Tibial artery (tissue), 4 donors: ENCODE measurements around the gene KDM3B.

Experiments
- DNase-seq, 2 donors: peaks; one replicate each; pipeline ENCODE4 v3.0.0-alpha.2; 2019
- H3K27ac ChIP-seq, 2 donors: fragments of 200-600 bp; sonication (generic) in 1 of 2; 1 replicate in 1 of 2; 2 replicates in 1 of 2; pipeline ENCODE4 v1.5.1; 2018 to 2019; ENCODE audit warnings: mild to moderate bottlenecking in 1 of 2
- H3K27me3 ChIP-seq, 2 donors: fragments of 200-600 bp; sonication (generic) in 1 of 2; one replicate each; pipeline versions ENCODE4 v1.5.1 to v1.6.0; 2016 to 2019
- H3K36me3 ChIP-seq, 3 donors: fragments of 200-600 bp; sonication (generic) in 2 of 3; one replicate each; pipeline ENCODE4 v1.5.1; 2016 to 2019; ENCODE audit warnings: mild to moderate bottlenecking in 2 of 3
- H3K4me1 ChIP-seq, 4 donors: fragments of 200-600 bp; sonication (generic) in 2 of 4; 1 replicate in 3 of 4; 2 replicates in 1 of 4; pipeline ENCODE4 v1.5.1; 2016 to 2019
- H3K4me3 ChIP-seq, 2 donors: fragments of 200-600 bp; sonication (generic) in 1 of 2; 1 replicate in 1 of 2; 2 replicates in 1 of 2; pipeline ENCODE4 v1.5.1; 2018 to 2019; ENCODE audit warnings: mild to moderate bottlenecking in 2 of 2
- H3K9me3 ChIP-seq, 3 donors: fragments of 200-600 bp; sonication (generic) in 1 of 3; one replicate each; pipeline ENCODE4 v1.5.1; 2016 to 2019
- CTCF ChIP-seq, 2 experiments: fragments of 200-600 bp in 1 of 2; fragments of 450-650 bp in 1 of 2; IDR thresholded peaks; one replicate each; pipeline ENCODE4 v1.5.1; 2017 to 2019; ENCODE audit warnings: antibody characterized with exemption in 2 of 2, mild to moderate bottlenecking in 1 of 2, moderate library complexity in 1 of 2
- intact Hi-C: fragments of 100-400 bp; cut with DNase I; formaldehyde crosslinking; loops from one replicate; pipeline ENCODE4 v1.15.0; 2023; ENCODE audit warnings: low total_unique reads

KDM3B gene

DNA sequence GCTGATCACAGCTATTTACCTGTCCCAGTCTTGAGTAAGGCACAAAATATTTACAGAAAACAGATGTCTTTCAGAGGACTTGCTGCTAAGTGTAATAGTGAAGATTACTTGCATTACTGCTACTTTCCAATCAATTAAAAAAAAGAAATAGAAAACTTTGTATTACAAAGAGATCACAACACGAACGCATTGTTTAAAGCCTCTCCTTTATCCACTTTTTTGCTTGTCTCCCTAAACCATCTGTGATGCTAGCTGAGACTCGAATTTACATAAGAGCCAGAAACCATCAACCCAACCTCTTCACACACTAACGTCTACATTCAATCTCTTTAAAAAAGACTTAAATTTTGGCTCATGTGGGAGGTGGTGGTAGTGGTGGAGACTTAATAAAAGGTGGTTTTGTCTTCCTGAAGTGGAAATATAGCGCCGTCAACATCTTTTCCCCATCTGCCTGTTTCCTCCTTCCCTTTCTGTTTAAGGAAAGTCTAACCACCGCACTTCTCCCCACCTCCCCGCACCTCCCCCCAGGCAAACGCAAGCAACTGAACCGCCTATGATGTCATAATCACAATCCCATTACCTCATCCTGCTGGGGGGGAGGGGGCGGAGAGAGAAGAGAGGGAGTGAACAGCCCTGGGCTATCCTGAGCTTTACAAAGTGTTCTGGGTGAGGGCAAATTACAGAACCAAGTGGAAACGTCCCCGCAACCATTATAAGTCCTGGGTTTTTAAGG, 15.4 kb upstream of the KDM3B start:
- Histone ChIP-seq H3K4me3 (peak overlapping the region; percentile 80 to 97), H3K4me1 (peaks cover 0 to 40% (median 26%) of the 10 kb centered on the region in 4 donors), H3K27me3 (no peaks in the 10 kb centered on the region), H3K36me3 (peaks cover 0 to 13% (median 2%) of the 10 kb centered on the region in 3 donors), H3K27ac (peak overlapping the region; percentile 95 to 98), H3K9me3 (no peaks in the 10 kb centered on the region)
- peak; percentile 86 to 90 for DNase-seq
- TF ChIP-seq CTCF (IDR thresholded peaks at IDR 0.05): no peak
- intact Hi-C loops: no loop called here

- intact Hi-C loops: no loop called here
- peak within 1 kb of the TSS; percentile 95 to 98 for H3K27ac ChIP-seq
- TF ChIP-seq CTCF (IDR thresholded peaks at IDR 0.05): peak in 1 of 2 experiments; percentile 10
- H3K4me3 ChIP-seq: peak within 1 kb of the TSS; percentile 80 to 97
- H3K36me3 ChIP-seq: peaks cover 2 to 18% (median 7%) of the 10 kb centered on the region in 3 donors
- peak; percentile 89 to 96 for DNase-seq
- H3K4me1 ChIP-seq: peaks cover 0 to 35% (median 24%) of the 10 kb centered on the region in 4 donors
- H3K27me3 ChIP-seq: no peaks in the 10 kb centered on the region
- no peaks in the 10 kb centered on the region for H3K9me3 ChIP-seq
Measured at GRCh38 chr5:138337685-138338410, 14.6 kb upstream of the KDM3B start, which contains the start of gene FAM53C. Gene FAM53C (plus strand): TSS chr5:138338266. CDS start chr5:138341336, 3,070 bp downstream.

DNA sequence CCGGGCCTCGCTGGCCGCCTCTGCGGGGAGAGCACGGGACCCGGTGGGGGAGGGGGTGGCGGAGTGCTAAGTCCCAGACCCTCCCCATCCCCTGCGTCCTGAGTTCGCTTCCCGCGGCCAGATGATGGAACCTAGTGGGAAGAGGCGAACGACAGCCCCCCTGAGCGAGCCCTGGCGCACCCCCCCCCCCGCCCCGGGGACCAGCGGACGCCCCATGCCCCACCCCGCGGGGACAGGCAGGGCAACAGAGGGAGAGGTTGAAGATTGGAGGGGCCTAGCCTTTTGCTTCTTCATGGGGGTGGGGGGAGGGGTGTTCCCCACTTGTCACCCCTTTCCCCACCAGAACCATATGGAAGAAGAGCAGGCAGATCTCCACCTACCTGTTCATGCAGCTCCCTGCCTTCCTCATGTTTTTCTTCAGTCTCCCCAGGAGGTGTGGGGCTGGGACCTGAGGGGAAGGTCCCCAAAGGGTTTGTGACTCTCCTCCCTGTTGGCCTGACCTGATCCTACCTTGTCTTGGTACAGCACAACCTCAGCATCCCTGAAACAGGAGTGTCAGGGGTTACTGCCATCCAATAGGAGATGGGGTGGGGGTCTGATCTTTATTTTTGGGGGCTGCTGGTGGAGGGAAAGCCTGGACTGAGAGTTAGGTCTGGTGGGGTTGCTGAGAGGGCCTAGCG, 13.9 kb upstream of the KDM3B start:
- Histone ChIP-seq H3K9me3 (no peaks in the 10 kb centered on the region), H3K36me3 (peaks cover 6 to 25% (median 13%) of the 10 kb centered on the region in 3 donors), H3K27ac (peak overlapping the region; percentile 95 to 98), H3K27me3 (no peaks in the 10 kb centered on the region), H3K4me1 (peaks cover 0 to 35% (median 24%) of the 10 kb centered on the region in 4 donors), H3K4me3 (peak overlapping the region; percentile 80 to 97)
- no peak for TF ChIP-seq CTCF (IDR thresholded peaks at IDR 0.05)
- no peak for DNase-seq
- intact Hi-C loops: no loop called here

DNA sequence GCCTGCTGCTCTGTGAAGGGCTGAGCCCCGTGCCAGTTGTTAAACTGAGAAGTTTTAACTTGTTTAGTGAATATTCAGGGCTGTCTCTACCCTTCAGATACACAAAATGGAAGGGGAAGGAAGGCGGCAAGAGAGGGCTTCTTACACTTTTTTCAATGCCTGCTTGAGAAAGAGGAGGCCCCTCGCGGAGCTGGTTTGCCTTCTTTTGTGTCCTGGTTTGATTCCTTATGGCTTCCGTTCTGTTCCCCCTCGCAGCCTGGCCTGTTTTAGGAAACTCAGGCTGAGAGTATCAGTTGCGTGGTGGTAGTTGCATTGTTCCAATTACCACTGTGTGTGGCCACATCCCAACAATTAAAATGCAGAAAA, 13.4 kb upstream of the KDM3B start:
- Histone ChIP-seq H3K27me3 (no peaks in the 10 kb centered on the region), H3K4me3 (peak overlapping the region; percentile 80 to 97), H3K27ac (peak overlapping the region; percentile 95 to 98), H3K36me3 (peaks cover 12 to 30% (median 18%) of the 10 kb centered on the region in 3 donors), H3K4me1 (peaks cover 0 to 35% (median 24%) of the 10 kb centered on the region in 4 donors), H3K9me3 (no peaks in the 10 kb centered on the region)
- intact Hi-C loops: no loop called here
- no peak for DNase-seq
- no peak for TF ChIP-seq CTCF (IDR thresholded peaks at IDR 0.05)

- H3K27ac ChIP-seq: peak overlapping the region; percentile 95 to 98
- peaks cover 14 to 34% (median 22%) of the 10 kb centered on the region in 3 donors for H3K36me3 ChIP-seq
- TF ChIP-seq CTCF (IDR thresholded peaks at IDR 0.05): no peak
- intact Hi-C loops: no loop called here
- H3K27me3 ChIP-seq: no peaks in the 10 kb centered on the region
- no peak for DNase-seq
- peak overlapping the region; percentile 80 to 97 for H3K4me3 ChIP-seq
- H3K4me1 ChIP-seq: peaks cover 0 to 35% (median 24%) of the 10 kb centered on the region in 4 donors
- H3K9me3 ChIP-seq: no peaks in the 10 kb centered on the region
Measured at GRCh38 chr5:138339464-138339863, 13.0 kb upstream of the KDM3B start.
